SJCRH30 (cell line): ENCODE results near the gene DAB1. TPM values are rescaled to one million over a fixed set of nuclear protein-coding genes. Genes with fewer than 3 reads are reported as not detected.

Experiments
- DNase-seq, 2 experiments: peaks; one replicate each; pipeline ENCODE4 v3.0.0-alpha.2; 2015 to 2020
- H3K27ac ChIP-seq: fragments of 250-450 bp; sonication (Bioruptor Pico); 2 replicates; pipeline ENCODE4 v1.5.1; 2020; ENCODE audit warnings: mild to moderate bottlenecking, moderate library complexity
- H3K27me3 ChIP-seq: fragments of 250-450 bp; sonication (Bioruptor Pico); 2 replicates; pipeline ENCODE4 v1.5.1; 2020; ENCODE audit warnings: mild to moderate bottlenecking, moderate library complexity
- H3K36me3 ChIP-seq: fragments of 250-450 bp; sonication (Bioruptor Pico); 2 replicates; pipeline ENCODE4 v1.5.1; 2020; ENCODE audit warnings: mild to moderate bottlenecking, moderate library complexity
- H3K4me1 ChIP-seq: fragments of 250-450 bp; sonication (Bioruptor Pico); 2 replicates; pipeline ENCODE4 v1.5.1; 2020; ENCODE audit warnings: mild to moderate bottlenecking, moderate library complexity
- H3K4me3 ChIP-seq: fragments of 250-450 bp; sonication (Bioruptor Pico); 2 replicates; pipeline ENCODE4 v1.5.1; 2020; ENCODE audit warnings: mild to moderate bottlenecking, moderate library complexity
- H3K9me3 ChIP-seq: fragments of 250-450 bp; sonication (Bioruptor Pico); replicated peaks from 2 replicates; pipeline ENCODE4 v1.5.1; 2020; ENCODE audit warnings: mild to moderate bottlenecking, moderate library complexity
- total RNA-seq: library from RNA; depleted of rRNA; stranded (reverse); fragments of >200 nt; shearing (Covaris generic); gene quantifications from 2 replicates; pipeline ENCODE4 v1.2.3, GENCODE V29; 2014

DAB1 gene
- total RNA-seq, 1 experiment from 2014 or later = not detected

DNA sequence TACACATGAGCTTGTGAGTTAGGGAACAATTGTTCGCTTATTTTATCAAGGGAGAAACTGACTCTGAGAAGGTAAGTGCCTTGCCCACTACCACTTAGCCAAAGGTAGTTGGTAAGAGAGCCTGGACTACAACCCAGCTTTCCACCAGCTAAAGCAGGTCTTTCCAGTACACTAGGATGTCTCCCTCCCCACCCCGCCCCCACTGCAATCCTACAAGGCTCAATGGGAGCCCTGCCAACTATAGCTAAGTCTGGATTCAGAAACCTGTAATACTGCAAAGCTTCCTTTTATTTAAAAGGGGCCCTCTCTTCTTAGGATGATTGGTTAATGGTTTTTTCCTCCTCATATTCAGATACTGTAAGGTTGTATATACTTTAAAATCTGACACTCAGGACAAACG lies 356.0 kb downstream of the DAB1 start:
- peaks cover 5% of the 10 kb centered on the region; the same call in 1 of the 2 replicates for H3K27me3 ChIP-seq
- H3K9me3 ChIP-seq = no peaks in the 10 kb centered on the region
- H3K4me1 ChIP-seq = no peaks in the 10 kb centered on the region
- DNase-seq = no peak
- H3K36me3 ChIP-seq = no peaks in the 10 kb centered on the region
- H3K4me3 ChIP-seq = no peak overlapping the region
- H3K27ac ChIP-seq = no peak overlapping the region

GRCh38 chr1:57066980-57067610 lies 356.8 kb downstream of the DAB1 start:
- Histone ChIP-seq H3K36me3 (no peaks in the 10 kb centered on the region), H3K4me1 (no peaks in the 10 kb centered on the region)

DNA sequence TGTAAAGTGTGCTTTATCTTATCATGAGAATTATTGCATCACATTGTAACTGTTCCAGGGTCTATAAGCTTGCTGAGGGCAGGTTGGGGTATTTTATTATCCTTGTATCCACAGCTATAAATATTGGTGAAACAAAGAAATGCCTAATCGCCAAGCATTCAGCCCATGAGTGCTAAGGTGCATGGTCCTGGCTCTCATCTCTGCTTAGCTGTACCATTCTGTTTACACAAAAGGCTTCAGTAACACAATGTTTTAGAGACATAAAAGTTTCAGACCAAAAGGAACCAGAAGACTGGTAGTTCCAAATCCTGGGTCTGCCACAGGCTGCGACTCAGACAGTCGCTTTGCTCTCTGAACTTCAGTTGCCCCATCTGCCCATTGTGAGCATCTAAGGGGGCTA lies 358.4 kb downstream of the DAB1 start:
- Histone ChIP-seq H3K9me3 (no peaks in the 10 kb centered on the region), H3K4me3 (no peak overlapping the region), H3K4me1 (no peaks in the 10 kb centered on the region), H3K36me3 (no peaks in the 10 kb centered on the region), H3K27ac (no peak overlapping the region), H3K27me3 (no peaks in the 10 kb centered on the region)
- DNase-seq = no peak

More at GRCh38 chr1:57066980-57067610, 356.8 kb downstream of the DAB1 start:
- H3K9me3 ChIP-seq = no peaks in the 10 kb centered on the region
- no peak for DNase-seq
- no peak overlapping the region for H3K4me3 ChIP-seq
- peaks cover 5% of the 10 kb centered on the region; the same call in 1 of the 2 replicates for H3K27me3 ChIP-seq
- no peak overlapping the region for H3K27ac ChIP-seq

- Histone ChIP-seq H3K36me3 (no peaks in the 10 kb centered on the region), H3K27ac (no peak overlapping the region)
Observed at GRCh38 chr1:57064379-57065140, 359.3 kb downstream of the DAB1 start.

DNA sequence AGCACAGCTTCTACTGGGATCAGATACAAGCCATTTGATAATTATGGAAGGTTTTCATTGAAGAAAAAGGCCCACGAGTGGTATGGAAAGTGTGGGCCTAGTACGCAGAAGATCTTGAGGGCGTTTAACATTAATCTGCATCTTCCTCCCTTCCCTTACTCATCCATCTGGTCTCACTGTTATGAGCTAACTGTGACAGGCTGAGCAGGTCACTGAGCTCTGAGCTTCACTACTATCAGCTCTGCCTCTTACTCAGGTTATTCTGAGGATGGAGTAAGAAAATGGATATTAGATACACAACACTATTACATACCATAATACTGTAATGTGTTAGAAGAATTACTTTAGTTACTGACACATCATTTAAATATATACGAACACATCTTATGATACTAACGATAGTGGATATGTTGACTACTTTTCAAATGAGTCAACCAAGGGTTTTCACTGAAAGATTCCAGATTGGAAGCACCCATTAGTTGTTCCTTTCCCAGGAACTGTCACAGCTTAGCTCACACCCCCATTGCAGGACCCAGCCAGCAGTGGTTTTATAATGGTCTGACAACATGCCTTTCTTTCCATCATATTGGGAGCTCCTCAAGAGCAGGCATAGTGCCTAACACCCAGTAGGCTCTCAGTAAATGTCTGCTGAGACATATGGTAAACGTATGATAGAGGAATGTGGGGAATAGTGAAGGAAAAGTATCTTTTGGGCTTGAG lies 360.3 kb downstream of the DAB1 start:
- H3K27me3 ChIP-seq = 0 out of 2 replicates have a peak, but pooled peaks cover 3% of the 10 kb centered on the region
- DNase-seq = no peak
- H3K27ac ChIP-seq = no peak overlapping the region
- no peaks in the 10 kb centered on the region for H3K4me1 ChIP-seq
- H3K9me3 ChIP-seq = no peaks in the 10 kb centered on the region
- H3K36me3 ChIP-seq = no peaks in the 10 kb centered on the region
- no peak overlapping the region for H3K4me3 ChIP-seq

More at GRCh38 chr1:57064379-57065140, 359.3 kb downstream of the DAB1 start:
- no peaks in the 10 kb centered on the region for H3K4me1 ChIP-seq
- H3K4me3 ChIP-seq = no peak overlapping the region
- DNase-seq = no peak
- H3K9me3 ChIP-seq = no peaks in the 10 kb centered on the region
- H3K27me3 ChIP-seq = no peaks in the 10 kb centered on the region

- H3K9me3 ChIP-seq = no peaks in the 10 kb centered on the region
- H3K27me3 ChIP-seq = 0 out of 2 replicates have a peak, but pooled peaks cover 3% of the 10 kb centered on the region
- no peak for DNase-seq
- H3K27ac ChIP-seq = no peak overlapping the region
- H3K36me3 ChIP-seq = no peaks in the 10 kb centered on the region
- H3K4me1 ChIP-seq = no peaks in the 10 kb centered on the region
- no peak overlapping the region for H3K4me3 ChIP-seq
Observed at GRCh38 chr1:57061369-57061768, 362.5 kb downstream of the DAB1 start.

- Histone ChIP-seq H3K9me3 (no peaks in the 10 kb centered on the region), H3K27ac (no peak overlapping the region), H3K36me3 (no peaks in the 10 kb centered on the region), H3K27me3 (0 out of 2 replicates have a peak, but pooled peaks cover 3% of the 10 kb centered on the region), H3K4me3 (no peak overlapping the region), H3K4me1 (no peaks in the 10 kb centered on the region)
- no peak for DNase-seq
Observed at GRCh38 chr1:57060451-57060850, 363.4 kb downstream of the DAB1 start.

DNA sequence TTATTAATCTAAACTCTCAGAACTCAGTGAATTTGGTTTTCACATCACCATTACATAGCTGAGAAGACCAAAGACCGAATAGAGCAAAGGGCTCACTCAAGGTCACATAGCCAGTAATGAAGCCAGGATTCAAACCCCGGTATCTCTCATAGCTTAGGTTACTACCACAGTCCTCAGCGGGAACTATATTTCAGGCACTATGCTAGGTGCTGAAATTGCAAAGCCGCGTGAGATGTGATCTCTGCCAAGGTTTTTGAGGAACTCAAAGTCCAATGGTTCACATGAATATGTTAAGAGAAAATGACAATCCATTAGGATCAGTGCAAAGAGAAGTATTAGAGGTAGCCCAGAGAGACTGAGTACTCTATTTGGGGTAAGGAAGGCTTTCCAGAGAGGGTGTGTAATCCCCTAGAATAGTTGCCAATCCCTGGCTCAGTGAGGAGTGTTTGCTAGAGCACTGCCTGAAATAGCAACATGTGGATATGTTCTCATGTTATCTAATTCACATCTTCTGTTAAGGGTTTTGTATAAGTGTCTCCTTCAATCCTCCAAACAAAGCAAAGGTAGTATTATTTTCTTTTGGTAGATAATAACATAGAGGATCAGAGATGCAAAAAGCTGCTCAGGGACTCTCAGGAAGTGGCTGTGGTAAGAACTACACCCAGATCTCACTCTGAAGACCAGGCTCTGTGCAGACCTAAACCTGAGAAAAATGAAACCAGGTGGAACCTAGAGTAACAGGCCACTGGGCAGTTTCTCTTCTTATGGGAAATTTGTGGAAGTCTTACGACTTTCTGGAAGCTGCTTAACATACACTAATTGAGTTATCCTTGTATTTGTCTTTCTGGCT lies 365.0 kb downstream of the DAB1 start:
- H3K27ac ChIP-seq = no peak overlapping the region
- no peaks in the 10 kb centered on the region for H3K36me3 ChIP-seq
- H3K4me3 ChIP-seq = no peak overlapping the region
- H3K27me3 ChIP-seq = 0 out of 2 replicates have a peak, but pooled peaks cover 3% of the 10 kb centered on the region
- DNase-seq = no peak
- no peaks in the 10 kb centered on the region for H3K4me1 ChIP-seq
- no peaks in the 10 kb centered on the region for H3K9me3 ChIP-seq

DNA sequence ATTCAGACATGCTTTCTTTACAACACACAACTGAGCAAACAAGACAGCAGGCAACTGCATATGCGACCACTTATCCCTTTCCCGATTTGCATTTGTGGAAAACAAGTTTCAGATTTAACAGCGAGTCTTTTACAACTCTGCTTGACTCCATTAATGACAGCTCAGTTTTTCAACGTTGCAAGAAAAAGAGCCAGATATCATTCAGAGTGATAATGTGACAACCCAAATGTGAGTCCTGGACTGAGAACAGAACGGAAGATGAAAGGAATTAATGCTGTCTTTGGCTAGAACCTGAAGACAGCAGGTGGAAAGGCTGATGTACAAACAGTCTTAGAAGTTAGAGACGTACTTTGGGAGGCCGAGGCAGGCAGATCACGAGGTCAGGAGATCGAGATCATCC lies 375.0 kb downstream of the DAB1 start:
- H3K27ac ChIP-seq = no peak overlapping the region

DNA sequence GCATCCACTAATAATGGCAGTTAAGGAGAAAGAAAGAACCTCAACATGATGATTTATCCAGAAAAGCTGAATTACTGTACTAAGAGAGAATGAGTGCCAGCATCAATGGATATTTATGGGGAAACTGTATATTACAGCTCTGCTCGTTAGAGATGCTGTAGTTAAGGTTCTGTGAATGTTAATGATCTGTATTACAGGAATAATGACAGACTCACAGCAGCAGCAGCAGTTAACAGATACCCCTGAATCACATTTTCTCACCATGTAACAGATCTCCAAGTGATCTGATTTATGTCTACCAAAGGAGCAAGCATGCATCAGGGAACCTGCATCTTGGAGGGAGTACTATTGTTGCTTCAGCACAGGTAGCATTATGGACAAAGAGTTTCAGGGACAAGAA lies 377.4 kb downstream of the DAB1 start:
- no peaks in the 10 kb centered on the region for H3K9me3 ChIP-seq
- no peak for DNase-seq
- no peaks in the 10 kb centered on the region for H3K4me1 ChIP-seq
- H3K27me3 ChIP-seq = no peaks in the 10 kb centered on the region
- H3K27ac ChIP-seq = no peak overlapping the region
- H3K4me3 ChIP-seq = no peak overlapping the region
- H3K36me3 ChIP-seq = no peaks in the 10 kb centered on the region

More for the DNA sequence above, 375.0 kb downstream of the DAB1 start:
- Histone ChIP-seq H3K9me3 (no peaks in the 10 kb centered on the region), H3K4me3 (no peak overlapping the region), H3K27me3 (no peaks in the 10 kb centered on the region), H3K4me1 (no peaks in the 10 kb centered on the region), H3K36me3 (no peaks in the 10 kb centered on the region)
- DNase-seq = no peak

GRCh38 chr1:57041901-57042300 lies 382.0 kb downstream of the DAB1 start:
- Histone ChIP-seq H3K4me1 (no peaks in the 10 kb centered on the region), H3K9me3 (no peaks in the 10 kb centered on the region), H3K36me3 (no peaks in the 10 kb centered on the region), H3K27ac (no peak overlapping the region), H3K27me3 (no peaks in the 10 kb centered on the region), H3K4me3 (no peak overlapping the region)
- no peak for DNase-seq

GRCh38 chr1:57040811-57041210 lies 383.0 kb downstream of the DAB1 start:
- Histone ChIP-seq H3K4me3 (no peak overlapping the region), H3K36me3 (no peaks in the 10 kb centered on the region), H3K27ac (no peak overlapping the region), H3K9me3 (no peaks in the 10 kb centered on the region), H3K4me1 (no peaks in the 10 kb centered on the region), H3K27me3 (no peaks in the 10 kb centered on the region)
- no peak for DNase-seq

- Histone ChIP-seq H3K9me3 (no peaks in the 10 kb centered on the region), H3K36me3 (no peaks in the 10 kb centered on the region), H3K4me1 (no peaks in the 10 kb centered on the region), H3K27ac (no peak overlapping the region), H3K4me3 (no peak overlapping the region), H3K27me3 (no peaks in the 10 kb centered on the region)
- no peak for DNase-seq
Observed at GRCh38 chr1:57036641-57037579, 386.9 kb downstream of the DAB1 start.
